HG03378 (cell line): ENCODE data around the gene SUV39H1.
"Not testable (repeated sequence)": the region's sequence is repeated elsewhere in the genome, so short reads cannot be mapped to it uniquely, and the experiment has no call there.

Experiments
- ATAC-seq: cut with Tn5 transposase; IDR thresholded peaks from one replicate; pipeline ENCODE4 v1.9.1; 2021; ENCODE audit warnings: mild to moderate bottlenecking, moderate library complexity; ENCODE audit not compliant: unreplicated experiment

Gene SUV39H1, protein sequence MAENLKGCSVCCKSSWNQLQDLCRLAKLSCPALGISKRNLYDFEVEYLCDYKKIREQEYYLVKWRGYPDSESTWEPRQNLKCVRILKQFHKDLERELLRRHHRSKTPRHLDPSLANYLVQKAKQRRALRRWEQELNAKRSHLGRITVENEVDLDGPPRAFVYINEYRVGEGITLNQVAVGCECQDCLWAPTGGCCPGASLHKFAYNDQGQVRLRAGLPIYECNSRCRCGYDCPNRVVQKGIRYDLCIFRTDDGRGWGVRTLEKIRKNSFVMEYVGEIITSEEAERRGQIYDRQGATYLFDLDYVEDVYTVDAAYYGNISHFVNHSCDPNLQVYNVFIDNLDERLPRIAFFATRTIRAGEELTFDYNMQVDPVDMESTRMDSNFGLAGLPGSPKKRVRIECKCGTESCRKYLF

GRCh38 chrX:48696301-48696908 lies at the start of gene SUV39H1:
SUV39H1 (plus strand) TSS chrX:48696734; CDS start chrX:48696785, 51 bp downstream.
- peak; percentile 72 for ATAC-seq

DNA sequence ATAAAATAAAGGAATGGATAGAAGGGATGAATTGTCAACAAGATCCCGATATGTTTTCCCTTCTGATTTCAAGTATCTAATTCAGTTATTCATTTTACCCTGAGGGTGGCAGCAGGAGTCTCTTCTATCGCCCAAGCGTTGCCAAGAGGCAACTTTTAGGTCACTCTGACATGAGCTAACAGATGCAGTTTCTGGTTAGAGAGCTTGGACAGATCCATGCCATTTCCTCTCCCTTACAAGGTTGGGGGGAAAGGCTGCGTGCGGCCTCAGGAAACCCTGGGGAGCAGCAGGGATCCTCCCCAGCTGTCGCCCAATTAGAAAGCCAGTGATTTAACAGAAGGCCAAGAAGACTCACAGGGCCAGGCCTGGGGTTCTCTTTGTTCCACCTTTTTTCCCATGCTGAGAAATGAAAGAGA lies 48.2 kb upstream of the SUV39H1 start:
- ATAC-seq: no peak

DNA sequence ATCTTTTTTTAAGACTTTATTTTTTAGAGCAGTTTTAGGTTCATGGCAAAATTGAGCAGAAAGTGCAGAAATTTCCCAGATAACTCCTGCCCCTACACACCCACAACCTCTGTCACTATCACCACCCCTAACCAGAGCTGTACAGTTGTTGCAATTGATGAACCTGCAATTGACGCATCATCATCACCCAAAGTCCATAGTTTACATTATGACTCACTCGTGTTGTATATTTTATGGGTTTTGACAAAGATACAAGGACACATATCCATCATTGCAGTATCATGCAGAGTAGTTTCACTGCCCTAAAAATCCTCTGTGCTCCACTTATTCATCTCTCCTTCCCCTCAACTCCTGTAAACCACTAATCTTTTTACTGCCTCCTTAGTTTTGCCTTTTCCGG lies 47.4 kb upstream of the SUV39H1 start:
- no peak for ATAC-seq

GRCh38 chrX:48652055-48652579 lies 44.4 kb upstream of the SUV39H1 start:
- ATAC-seq: not testable (repeated sequence)

DNA sequence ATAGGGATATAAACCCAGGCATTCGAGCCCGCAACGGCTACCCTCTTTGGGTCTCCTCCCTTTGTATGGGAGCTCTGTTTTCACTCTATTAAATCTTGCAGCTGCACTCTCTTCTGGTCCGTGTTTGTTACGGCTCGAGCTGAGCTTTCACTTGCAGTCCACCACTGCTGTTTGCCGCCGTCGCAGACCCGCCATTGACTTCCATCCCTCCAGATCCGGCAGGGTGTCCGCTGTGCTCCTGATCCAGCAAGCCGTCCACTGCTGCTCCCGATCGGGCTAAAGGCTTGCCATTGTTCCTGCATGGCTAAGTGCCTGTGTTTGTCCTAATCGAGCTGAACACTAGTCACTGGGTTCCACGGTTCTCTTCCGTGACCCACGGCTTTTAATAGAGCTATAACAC lies 41.8 kb upstream of the SUV39H1 start:
- ATAC-seq: not testable (repeated sequence)

GRCh38 chrX:48659686-48660085 lies 36.8 kb upstream of the SUV39H1 start:
- not testable (repeated sequence) for ATAC-seq

DNA sequence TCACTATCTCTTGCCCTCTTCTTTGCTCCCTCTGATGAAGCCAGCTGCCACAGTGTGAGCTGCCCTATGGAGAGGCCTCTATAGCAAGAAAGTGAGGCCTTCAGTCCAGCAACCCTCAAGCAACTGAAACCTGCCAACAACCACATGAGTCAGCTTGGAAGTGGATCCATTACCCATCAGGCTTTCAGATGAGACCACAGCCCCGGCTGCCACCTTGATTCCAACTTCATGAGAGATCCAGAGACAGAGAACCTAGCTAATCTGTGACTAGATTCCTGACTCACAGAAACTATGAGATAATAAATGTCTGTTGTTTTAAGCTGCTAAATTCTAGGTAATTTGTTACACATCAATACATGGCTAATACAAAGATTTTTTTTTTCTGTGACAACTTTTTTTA lies 33.3 kb upstream of the SUV39H1 start:
- no peak for ATAC-seq

GRCh38 chrX:48664156-48664555 lies 32.4 kb upstream of the SUV39H1 start:
- ATAC-seq: no peak

GRCh38 chrX:48665991-48666390 lies 30.5 kb upstream of the SUV39H1 start:
- ATAC-seq: no peak

- no peak for ATAC-seq
Observed at GRCh38 chrX:48666649-48667048, 29.9 kb upstream of the SUV39H1 start.

DNA sequence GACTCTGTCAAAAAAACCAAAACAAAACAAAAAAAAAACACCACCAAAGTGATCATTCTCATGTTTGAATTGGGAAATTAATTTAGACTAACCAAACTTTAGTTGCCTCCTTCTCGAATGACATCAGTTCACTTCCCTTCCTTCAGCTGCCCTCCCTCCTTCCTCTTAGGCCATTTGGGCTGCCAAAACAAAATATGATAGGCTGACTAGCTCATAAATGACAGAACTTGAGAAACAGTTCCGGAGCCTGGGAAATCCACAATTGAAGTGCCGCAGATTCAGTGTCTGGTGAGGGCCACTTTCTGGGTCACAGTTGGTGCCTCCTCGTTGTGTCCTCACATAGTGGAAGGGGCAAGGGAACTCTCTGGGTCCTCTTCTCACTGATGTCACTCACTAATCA lies 29.0 kb upstream of the SUV39H1 start:
- ATAC-seq: no peak

GRCh38 chrX:48668187-48668586 lies 28.3 kb upstream of the SUV39H1 start:
- not testable (repeated sequence) for ATAC-seq

GRCh38 chrX:48676106-48676892 lies 20.2 kb upstream of the SUV39H1 start:
- peak; percentile 82 for ATAC-seq

DNA sequence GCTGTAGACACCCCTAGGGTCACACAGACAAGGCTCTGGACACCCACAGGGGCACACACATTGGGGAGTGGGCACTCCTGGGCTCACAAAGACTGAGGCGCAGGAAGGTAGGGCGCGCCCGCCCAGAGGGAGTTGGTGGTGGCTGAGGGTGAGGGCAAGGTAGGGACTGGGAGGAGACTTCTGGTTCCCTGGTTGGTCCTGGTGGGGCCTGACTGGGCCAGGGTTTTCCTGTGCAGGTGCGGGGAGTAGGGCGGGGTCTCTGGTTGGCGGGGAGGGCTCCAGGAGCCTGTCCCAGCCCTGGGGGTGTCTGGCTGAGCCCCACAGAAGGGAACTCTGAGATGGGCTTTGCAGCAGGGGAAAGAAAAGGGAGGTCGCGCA lies 19.7 kb upstream of the SUV39H1 start:
- ATAC-seq: no peak

GRCh38 chrX:48677516-48677915 lies 19.0 kb upstream of the SUV39H1 start:
- ATAC-seq: no peak

- not testable (repeated sequence) for ATAC-seq
Observed at GRCh38 chrX:48680467-48680866, 16.1 kb upstream of the SUV39H1 start.

DNA sequence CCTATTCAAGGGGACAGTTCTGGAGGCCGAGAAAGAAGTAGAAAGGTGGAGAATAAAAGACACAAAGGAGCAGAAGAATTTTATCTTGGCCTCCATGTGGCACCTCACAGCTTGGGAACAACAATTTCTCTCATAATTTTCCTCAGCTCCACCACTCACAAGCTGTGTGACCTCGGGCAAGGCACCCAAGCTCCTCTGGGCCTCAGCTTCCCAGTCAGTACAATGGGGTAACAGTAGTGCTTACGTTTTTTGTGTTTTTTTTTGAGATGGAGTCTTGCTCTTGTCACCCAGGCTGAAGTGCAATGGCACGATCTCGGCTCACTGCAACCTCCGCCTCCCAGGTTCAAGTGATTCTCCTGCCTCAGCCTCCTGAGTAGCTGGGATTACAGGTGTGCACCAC lies 15.6 kb upstream of the SUV39H1 start:
- not testable (repeated sequence) for ATAC-seq

DNA sequence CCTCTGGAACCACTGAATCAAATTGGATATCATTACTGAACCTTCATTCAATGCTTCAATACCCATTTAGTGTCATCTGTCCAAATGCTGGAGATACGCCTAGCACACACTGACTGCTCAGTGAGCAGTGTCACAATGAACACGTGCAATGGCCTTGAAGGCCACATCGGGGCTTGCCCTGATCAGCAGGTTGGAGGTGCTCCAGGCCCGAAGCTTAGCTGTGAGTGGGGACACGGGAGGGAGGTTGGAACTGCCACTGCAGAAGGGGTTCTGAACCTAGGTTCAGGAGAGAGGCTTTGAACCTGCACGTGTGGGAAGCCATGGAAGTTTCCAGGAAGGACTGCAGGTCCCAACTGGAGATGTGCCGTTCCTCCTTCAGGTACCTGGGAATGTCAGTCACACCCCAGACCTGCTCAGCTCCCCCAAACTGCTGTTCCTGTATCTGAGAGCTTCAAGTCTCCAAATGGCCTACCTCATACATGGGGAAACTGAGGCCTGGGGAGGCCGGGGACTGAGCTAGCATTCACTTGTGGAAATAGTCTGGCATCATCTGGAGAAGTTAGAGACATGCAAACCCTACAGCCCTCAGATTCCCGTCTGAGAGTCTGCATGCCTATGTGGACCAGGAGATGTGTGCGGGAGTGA lies 14.9 kb upstream of the SUV39H1 start:
- no peak for ATAC-seq

- ATAC-seq: not testable (repeated sequence)
Observed at GRCh38 chrX:48682795-48683194, 13.7 kb upstream of the SUV39H1 start.

- ATAC-seq: peak; percentile 73
Observed at GRCh38 chrX:48683411-48683982, 13.0 kb upstream of the SUV39H1 start, which contains the start of gene WAS. WAS (plus strand) TSS chrX:48683799; CDS start chrX:48683854, 55 bp downstream.
